HG03571 (cell line): ENCODE data around the gene TSPAN14.

ENCODE experiments used
- ATAC-seq: cut with Tn5 transposase; IDR thresholded peaks from one replicate; pipeline ENCODE4 v1.9.1; 2021; ENCODE audit not compliant: unreplicated experiment

TSPAN14 gene

GRCh38 chr10:80502621-80503583 lies 48.8 kb downstream of the TSPAN14 start:
- ATAC-seq, result no peak

GRCh38 chr10:80503584-80504157 lies 49.6 kb downstream of the TSPAN14 start:
- no peak for ATAC-seq

GRCh38 chr10:80504158-80504811 lies 50.2 kb downstream of the TSPAN14 start:
- ATAC-seq, result no peak

- ATAC-seq, result no peak
These were observed 50.9 kb downstream of the TSPAN14 start for GRCh38 chr10:80504897-80505465.

- ATAC-seq, result no peak
These were observed 52.1 kb downstream of the TSPAN14 start for GRCh38 chr10:80506189-80506575.

- ATAC-seq, result no peak
These were observed 52.9 kb downstream of the TSPAN14 start for GRCh38 chr10:80506836-80507487.

- no peak for ATAC-seq
These were observed 54.9 kb downstream of the TSPAN14 start for GRCh38 chr10:80509108-80509402.

- ATAC-seq, result no peak
These were observed 55.5 kb downstream of the TSPAN14 start for GRCh38 chr10:80509403-80510161.

- ATAC-seq, result no peak
These were observed 58.0 kb downstream of the TSPAN14 start for GRCh38 chr10:80512031-80512526.

GRCh38 chr10:80513106-80513505 lies 59.0 kb downstream of the TSPAN14 start:
- ATAC-seq, result no peak

GRCh38 chr10:80515511-80515910 lies 61.4 kb downstream of the TSPAN14 start:
- ATAC-seq, result no peak

- ATAC-seq, result no peak
These were observed 61.8 kb downstream of the TSPAN14 start for GRCh38 chr10:80515941-80516340.

GRCh38 chr10:80516506-80517075 lies 62.5 kb downstream of the TSPAN14 start:
- no peak for ATAC-seq

- no peak for ATAC-seq
These were observed 63.5 kb downstream of the TSPAN14 start for GRCh38 chr10:80517416-80518142.

- no peak for ATAC-seq
These were observed 64.2 kb downstream of the TSPAN14 start for GRCh38 chr10:80518143-80518806.

- ATAC-seq, result no peak
These were observed 64.8 kb downstream of the TSPAN14 start for GRCh38 chr10:80518807-80519360.

- ATAC-seq, result no peak
These were observed 66.0 kb downstream of the TSPAN14 start for GRCh38 chr10:80519936-80520650.
